HEK293 (cell line): ENCODE measurements around the gene STAMBP.
A peak's percentile ranks its signal among the peaks of the same experiment; 100 is the strongest.
"Not testable (repeated sequence)": the region's sequence is repeated elsewhere in the genome, so short reads cannot be mapped to it uniquely, and the experiment has no call there.

Experiments used
- CTCF ChIA-PET: fragments of 350-600 bp; formaldehyde crosslinking; extraction: SDS; loops from one replicate; lab custom pipeline; 2021; ENCODE audit warnings: antibody characterized with exemption; lab: Yijun Ruan, JAX
- POLR2A ChIA-PET: fragments of 300-600 bp; formaldehyde crosslinking; extraction: SDS; loops from one replicate; lab custom pipeline; 2020; ENCODE audit warnings: antibody characterized with exemption, inconsistent platforms; lab: Yijun Ruan, JAX
- H3K27ac ChIP-seq: fragments of 200-500 bp; sonication (Bioruptor generic); 2 replicates; pipeline ENCODE4 v1.5.1; 2014; ENCODE audit warnings: low read depth, low read length, control low read depth, inconsistent platforms; ENCODE audit errors: extremely low read depth
- H3K36me3 ChIP-seq, 2 experiments: fragments of 200-500 bp in 1 of 2; sonication (Bioruptor generic) in 1 of 2; 1 replicate in 1 of 2; 2 replicates in 1 of 2; pipeline ENCODE4 v1.5.1; 2014 to 2017; ENCODE audit warnings: inconsistent platforms in 2 of 2, low read length in 2 of 2; ENCODE audit not compliant: control insufficient read depth in 2 of 2, insufficient read depth in 1 of 2
- H3K4me1 ChIP-seq: fragments of 200-500 bp; sonication (Bioruptor generic); 2 replicates; pipeline ENCODE4 v1.5.1; 2014; ENCODE audit warnings: mild to moderate bottlenecking, low read length, inconsistent platforms; ENCODE audit not compliant: control insufficient read depth, insufficient read depth
- H3K4me3 ChIP-seq: 2 replicates; pipeline ENCODE4 v1.5.1; 2011; ENCODE audit warnings: low read depth, mild to moderate bottlenecking, control low read depth, low read length, moderate library complexity
- H3K9me3 ChIP-seq: fragments of 200-500 bp; sonication (Bioruptor generic); 2 replicates; pipeline ENCODE4 v1.5.1; 2014; ENCODE audit warnings: low read depth, low read length, inconsistent platforms; ENCODE audit not compliant: control insufficient read depth, insufficient read depth
- GLI2 ChIP-seq: fragments of 450-650 bp; formaldehyde crosslinking; IDR thresholded peaks from 2 replicates; pipeline ENCODE4; 2017; ENCODE audit warnings: missing biosample characterization, missing genetic modification characterization, low read depth, borderline replicate concordance
- HOXA7 ChIP-seq: sonication (generic); formaldehyde crosslinking; IDR thresholded peaks from 2 replicates; pipeline ENCODE4 v1.8.1; 2022; ENCODE audit warnings: missing genetic modification reagents, borderline replicate concordance
- HOXD13 ChIP-seq: sonication (generic); formaldehyde crosslinking; IDR thresholded peaks from 2 replicates; pipeline ENCODE4 v1.8.0; 2022; ENCODE audit warnings: missing genetic modification reagents, borderline replicate concordance
- KLF7 ChIP-seq: fragments of 450-650 bp; formaldehyde crosslinking; IDR thresholded peaks from 2 replicates; pipeline ENCODE4 v1.5.1; 2016; ENCODE audit warnings: missing biosample characterization, missing genetic modification characterization, borderline replicate concordance
- KLF8 ChIP-seq: fragments of 450-650 bp; formaldehyde crosslinking; IDR thresholded peaks from 2 replicates; pipeline ENCODE4 v1.5.1; 2016; ENCODE audit warnings: missing biosample characterization, missing genetic modification characterization
- OSR2 ChIP-seq: fragments of 450-650 bp; formaldehyde crosslinking; IDR thresholded peaks from 2 replicates; pipeline ENCODE4 v1.5.1; 2016; ENCODE audit warnings: missing biosample characterization, missing genetic modification characterization
- ZNF10 ChIP-seq: fragments of 450-650 bp; formaldehyde crosslinking; IDR thresholded peaks from 2 replicates; pipeline ENCODE4 v1.5.1; 2017; ENCODE audit warnings: missing biosample characterization, missing genetic modification characterization
- ZNF146 ChIP-seq: fragments of 450-650 bp; formaldehyde crosslinking; IDR thresholded peaks from 2 replicates; pipeline ENCODE4 v1.5.1; 2016; ENCODE audit warnings: missing biosample characterization, missing genetic modification characterization
- ZNF169 ChIP-seq: fragments of 450-650 bp; formaldehyde crosslinking; IDR thresholded peaks from 2 replicates; pipeline ENCODE4 v1.5.1; 2016; ENCODE audit warnings: missing biosample characterization, missing genetic modification characterization
- ZNF302 ChIP-seq: fragments of 450-650 bp; formaldehyde crosslinking; IDR thresholded peaks from 2 replicates; pipeline ENCODE4 v1.5.1; 2016; ENCODE audit warnings: missing biosample characterization, missing genetic modification characterization, low read depth
- ZNF354C ChIP-seq: fragments of 450-650 bp; formaldehyde crosslinking; IDR thresholded peaks from 2 replicates; pipeline ENCODE4 v1.5.1; 2016; ENCODE audit warnings: missing biosample characterization, missing genetic modification characterization, low read depth, borderline replicate concordance
- ZNF658 ChIP-seq: fragments of 450-650 bp; formaldehyde crosslinking; IDR thresholded peaks from 2 replicates; pipeline ENCODE4; 2016; ENCODE audit warnings: missing biosample characterization, missing genetic modification characterization
- ZNF670 ChIP-seq: fragments of 450-650 bp; formaldehyde crosslinking; IDR thresholded peaks from 2 replicates; pipeline ENCODE4 v1.5.1; 2016; ENCODE audit warnings: missing biosample characterization, missing genetic modification characterization, low read depth
- ZSCAN23 ChIP-seq: fragments of 450-650 bp; formaldehyde crosslinking; IDR thresholded peaks from 2 replicates; pipeline ENCODE4 v1.5.1; 2016; ENCODE audit warnings: missing biosample characterization, missing genetic modification characterization
- TF ChIP-seq, protein P1 (sequence below): fragments of 450-650 bp; formaldehyde crosslinking; IDR thresholded peaks from 2 replicates; pipeline ENCODE4 v1.5.1; 2016; ENCODE audit warnings: missing biosample characterization, missing genetic modification characterization
- TF ChIP-seq, protein P2 (sequence below): fragments of 450-650 bp; formaldehyde crosslinking; IDR thresholded peaks from 2 replicates; pipeline ENCODE4 v1.5.1; 2016; ENCODE audit warnings: missing biosample characterization, missing genetic modification characterization
- TF ChIP-seq, protein P3 (sequence below): fragments of 450-650 bp; formaldehyde crosslinking; IDR thresholded peaks from 2 replicates; pipeline ENCODE4 v1.5.1; 2016; ENCODE audit warnings: missing biosample characterization, missing genetic modification characterization, low read depth

The STAMBP gene

DNA sequence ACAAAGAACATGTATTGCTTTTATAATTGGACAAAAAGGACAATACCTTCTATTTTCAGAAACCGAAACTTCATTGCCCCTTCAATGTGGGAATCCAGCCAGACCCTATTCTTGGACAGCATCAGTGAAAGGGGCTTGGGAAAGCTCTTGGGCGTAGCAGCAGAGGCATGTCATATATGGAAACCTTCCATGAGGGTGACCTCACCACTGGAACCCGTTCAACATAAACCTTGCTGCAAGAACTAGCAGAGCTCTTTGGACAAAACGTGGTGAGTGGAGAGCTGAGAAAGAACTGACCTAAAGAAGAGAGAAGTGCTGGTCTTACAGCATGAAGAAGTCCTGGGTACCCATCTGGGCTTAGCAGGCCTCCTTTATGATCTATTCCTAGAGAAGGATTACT, 41.3 kb downstream of the STAMBP start:
- H3K4me3 ChIP-seq = no peak overlapping the region
- no peaks in the 10 kb centered on the region for H3K4me1 ChIP-seq
- H3K9me3 ChIP-seq = no peaks in the 10 kb centered on the region
- TF ChIP-seq GLI2 (tag by site-specific recombination) = no peak
- TF ChIP-seq, protein P1, sequence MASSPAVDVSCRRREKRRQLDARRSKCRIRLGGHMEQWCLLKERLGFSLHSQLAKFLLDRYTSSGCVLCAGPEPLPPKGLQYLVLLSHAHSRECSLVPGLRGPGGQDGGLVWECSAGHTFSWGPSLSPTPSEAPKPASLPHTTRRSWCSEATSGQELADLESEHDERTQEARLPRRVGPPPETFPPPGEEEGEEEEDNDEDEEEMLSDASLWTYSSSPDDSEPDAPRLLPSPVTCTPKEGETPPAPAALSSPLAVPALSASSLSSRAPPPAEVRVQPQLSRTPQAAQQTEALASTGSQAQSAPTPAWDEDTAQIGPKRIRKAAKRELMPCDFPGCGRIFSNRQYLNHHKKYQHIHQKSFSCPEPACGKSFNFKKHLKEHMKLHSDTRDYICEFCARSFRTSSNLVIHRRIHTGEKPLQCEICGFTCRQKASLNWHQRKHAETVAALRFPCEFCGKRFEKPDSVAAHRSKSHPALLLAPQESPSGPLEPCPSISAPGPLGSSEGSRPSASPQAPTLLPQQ (tag by site-specific recombination) = 0 out of 2 replicates have a peak, but pooled peaks have one; percentile 14
- TF ChIP-seq, all 188 proteins: peak for 1
- Histone ChIP-seq H3K27ac (no peak overlapping the region), H3K36me3 (peaks cover 12 to 20% of the 10 kb centered on the region in 2 experiments)
- ChIA-PET POLR2A (no interaction called here), CTCF (no interaction called here)

DNA sequence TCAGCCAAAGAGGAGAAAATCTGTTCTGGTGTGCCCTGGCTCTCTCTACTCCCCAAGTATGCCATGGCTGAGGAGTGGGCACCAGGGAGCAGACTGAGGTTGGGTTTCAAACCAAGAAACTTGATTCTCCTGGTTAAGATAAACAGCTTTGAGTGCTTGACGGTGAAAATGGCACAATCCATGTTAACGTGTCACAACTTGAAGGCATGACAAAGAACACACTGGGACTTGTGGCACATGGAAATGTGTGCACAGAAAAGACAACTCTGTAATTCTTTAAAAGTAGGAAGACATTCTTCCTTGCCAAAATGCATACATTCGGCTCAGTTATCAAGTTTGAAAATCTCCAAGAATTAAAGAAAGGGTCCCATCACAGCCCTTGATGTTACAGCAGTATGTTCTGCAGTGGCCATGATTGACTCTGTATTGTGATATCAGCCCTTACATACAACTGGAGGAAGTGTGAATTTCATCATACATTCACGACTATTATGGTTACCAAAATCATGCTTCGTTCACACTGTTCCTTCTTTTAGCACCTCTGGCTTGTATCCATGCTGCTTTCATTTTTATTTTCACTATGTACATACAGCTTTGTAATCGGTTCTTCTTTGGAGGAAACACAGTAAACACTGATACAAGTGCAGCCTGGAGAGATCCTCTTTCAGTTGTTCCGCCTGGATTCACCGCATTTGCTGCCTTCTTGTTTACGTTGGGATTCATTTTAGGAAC, 48.5 kb downstream of the STAMBP start:
- Histone ChIP-seq H3K36me3 (no peaks in the 10 kb centered on the region), H3K4me3 (no peak overlapping the region), H3K27ac (no peak overlapping the region), H3K9me3 (no peaks in the 10 kb centered on the region), H3K4me1 (no peaks in the 10 kb centered on the region)
- ChIA-PET POLR2A (no interaction called here), CTCF (no interaction called here)
- no peak for TF ChIP-seq KLF7 (tag by site-specific recombination)
- TF ChIP-seq, protein P2, sequence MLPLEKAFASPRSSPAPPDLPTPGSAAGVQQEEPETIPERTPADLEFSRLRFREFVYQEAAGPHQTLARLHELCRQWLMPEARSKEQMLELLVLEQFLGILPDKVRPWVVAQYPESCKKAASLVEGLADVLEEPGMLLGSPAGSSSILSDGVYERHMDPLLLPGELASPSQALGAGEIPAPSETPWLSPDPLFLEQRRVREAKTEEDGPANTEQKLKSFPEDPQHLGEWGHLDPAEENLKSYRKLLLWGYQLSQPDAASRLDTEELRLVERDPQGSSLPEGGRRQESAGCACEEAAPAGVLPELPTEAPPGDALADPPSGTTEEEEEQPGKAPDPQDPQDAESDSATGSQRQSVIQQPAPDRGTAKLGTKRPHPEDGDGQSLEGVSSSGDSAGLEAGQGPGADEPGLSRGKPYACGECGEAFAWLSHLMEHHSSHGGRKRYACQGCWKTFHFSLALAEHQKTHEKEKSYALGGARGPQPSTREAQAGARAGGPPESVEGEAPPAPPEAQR (tag by site-specific recombination) = no peak
- no peak for TF ChIP-seq KLF8 (tag by site-specific recombination)
- TF ChIP-seq, protein P3, sequence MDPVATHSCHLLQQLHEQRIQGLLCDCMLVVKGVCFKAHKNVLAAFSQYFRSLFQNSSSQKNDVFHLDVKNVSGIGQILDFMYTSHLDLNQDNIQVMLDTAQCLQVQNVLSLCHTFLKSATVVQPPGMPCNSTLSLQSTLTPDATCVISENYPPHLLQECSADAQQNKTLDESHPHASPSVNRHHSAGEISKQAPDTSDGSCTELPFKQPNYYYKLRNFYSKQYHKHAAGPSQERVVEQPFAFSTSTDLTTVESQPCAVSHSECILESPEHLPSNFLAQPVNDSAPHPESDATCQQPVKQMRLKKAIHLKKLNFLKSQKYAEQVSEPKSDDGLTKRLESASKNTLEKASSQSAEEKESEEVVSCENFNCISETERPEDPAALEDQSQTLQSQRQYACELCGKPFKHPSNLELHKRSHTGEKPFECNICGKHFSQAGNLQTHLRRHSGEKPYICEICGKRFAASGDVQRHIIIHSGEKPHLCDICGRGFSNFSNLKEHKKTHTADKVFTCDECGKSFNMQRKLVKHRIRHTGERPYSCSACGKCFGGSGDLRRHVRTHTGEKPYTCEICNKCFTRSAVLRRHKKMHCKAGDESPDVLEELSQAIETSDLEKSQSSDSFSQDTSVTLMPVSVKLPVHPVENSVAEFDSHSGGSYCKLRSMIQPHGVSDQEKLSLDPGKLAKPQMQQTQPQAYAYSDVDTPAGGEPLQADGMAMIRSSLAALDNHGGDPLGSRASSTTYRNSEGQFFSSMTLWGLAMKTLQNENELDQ (tag by site-specific recombination) = no peak
- TF ChIP-seq ZNF302 (tag by site-specific recombination) = no peak
- no peak for TF ChIP-seq ZNF169 (tag by site-specific recombination)
- no peak for TF ChIP-seq ZNF658 (tag by site-specific recombination)
- no peak for TF ChIP-seq ZNF10 (tag by site-specific recombination)
- TF ChIP-seq ZNF670 (tag by site-specific recombination) = no peak
- TF ChIP-seq OSR2 = no peak
- TF ChIP-seq ZSCAN23 (tag by site-specific recombination) = no peak
- no peak for TF ChIP-seq HOXD13 (CRISPR knock-in tag)
- TF ChIP-seq ZNF354C (tag by site-specific recombination) = no peak
- TF ChIP-seq HOXA7 = no peak

DNA sequence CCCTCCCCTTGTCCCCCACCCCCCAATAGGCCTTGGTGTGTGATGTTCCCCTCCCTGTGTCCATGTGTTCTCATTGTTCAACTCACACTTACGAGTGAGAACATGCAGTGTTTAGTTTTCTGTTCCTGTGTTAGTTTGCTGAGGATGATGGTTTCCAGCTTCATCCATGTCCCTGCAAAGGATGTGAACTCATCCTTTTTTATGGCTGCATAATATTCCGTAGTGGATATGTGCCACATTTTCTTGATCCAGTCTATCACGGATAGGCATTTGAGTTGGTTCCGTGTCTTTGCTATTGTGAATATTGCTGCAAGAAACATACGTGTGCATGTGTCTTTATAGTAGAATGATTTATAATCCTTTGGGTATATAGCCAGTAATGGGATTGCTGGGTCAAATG, 49.2 kb downstream of the STAMBP start:
- POLR2A ChIA-PET = not testable (repeated sequence)
- TF ChIP-seq ZNF146 (tag by site-specific recombination) = peak; percentile 96

More for the DNA sequence above, 49.2 kb downstream of the STAMBP start:
- CTCF ChIA-PET, H3K36me3 ChIP-seq, H3K4me3 ChIP-seq, H3K9me3 ChIP-seq, H3K4me1 ChIP-seq, H3K27ac ChIP-seq: not testable (repeated sequence)
